GM21576 (cell line): ENCODE results near the gene RCL1.
A peak's percentile ranks its signal among the peaks of the same experiment; 100 is the strongest.
"Not testable (repeated sequence)": the region's sequence is repeated elsewhere in the genome, so short reads cannot be mapped to it uniquely, and the experiment has no call there.

Experiments
- ATAC-seq: cut with Tn5 transposase; IDR thresholded peaks from one replicate; pipeline ENCODE4 v1.9.1; 2021; ENCODE audit warnings: mild to moderate bottlenecking, moderate library complexity; ENCODE audit not compliant: unreplicated experiment

The RCL1 gene

DNA sequence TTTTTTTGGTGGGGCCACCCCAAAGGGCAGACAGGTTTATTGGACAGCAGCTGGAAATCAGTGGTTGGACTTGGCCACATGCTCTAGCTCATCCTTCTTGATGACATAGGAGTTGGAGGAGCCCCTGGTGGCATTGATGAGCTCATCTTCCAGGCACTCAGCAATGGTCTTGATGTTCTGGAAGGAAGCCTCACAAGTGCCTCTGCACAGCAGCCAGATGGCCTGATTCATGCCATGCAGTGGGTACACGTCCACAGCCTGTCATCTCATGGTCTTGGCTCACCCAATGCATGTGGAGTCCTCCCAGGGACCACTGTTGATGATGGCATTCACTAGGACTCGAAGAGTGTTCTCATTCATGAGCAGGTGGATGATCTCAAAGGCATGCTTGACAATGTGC, 11.3 kb upstream of the RCL1 start:
- no peak for ATAC-seq

DNA sequence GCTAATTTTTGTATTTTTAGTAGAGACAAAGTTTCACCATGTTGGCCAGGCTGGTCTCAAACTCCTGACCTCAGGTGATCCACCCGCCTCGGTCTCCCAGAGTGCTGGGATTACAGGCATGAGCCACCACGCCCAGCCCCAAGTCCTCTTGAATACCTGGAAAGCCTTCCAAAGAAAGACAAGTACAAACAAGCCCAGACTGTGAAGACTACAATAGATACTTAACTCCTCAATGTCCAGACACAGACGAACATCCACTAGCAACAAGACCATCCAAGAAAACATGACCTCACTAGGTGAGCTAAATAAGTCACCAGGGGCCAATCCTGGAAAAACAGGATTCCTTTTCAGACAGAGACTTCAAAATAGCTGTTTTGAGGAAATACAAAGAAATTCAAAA, 9.6 kb upstream of the RCL1 start:
- ATAC-seq = not testable (repeated sequence)

DNA sequence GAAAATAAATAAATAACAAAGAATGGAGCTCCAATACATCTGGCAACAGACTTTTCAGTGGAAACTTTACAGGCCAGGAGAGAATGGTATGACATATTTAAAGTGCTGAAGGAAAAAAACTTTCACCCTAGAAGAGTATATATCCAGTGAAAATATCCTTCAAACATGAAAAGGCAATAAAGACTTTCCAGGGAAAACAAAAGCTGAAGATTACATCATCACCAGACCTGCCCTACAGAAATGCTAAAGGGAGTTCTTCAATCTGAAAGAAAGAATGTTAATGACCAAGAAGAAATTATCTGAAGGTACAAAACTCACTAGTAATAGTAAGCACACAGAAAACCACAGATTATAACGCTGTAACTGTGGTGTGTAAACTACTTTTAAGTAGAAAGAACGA, 8.3 kb upstream of the RCL1 start:
- no peak for ATAC-seq

DNA sequence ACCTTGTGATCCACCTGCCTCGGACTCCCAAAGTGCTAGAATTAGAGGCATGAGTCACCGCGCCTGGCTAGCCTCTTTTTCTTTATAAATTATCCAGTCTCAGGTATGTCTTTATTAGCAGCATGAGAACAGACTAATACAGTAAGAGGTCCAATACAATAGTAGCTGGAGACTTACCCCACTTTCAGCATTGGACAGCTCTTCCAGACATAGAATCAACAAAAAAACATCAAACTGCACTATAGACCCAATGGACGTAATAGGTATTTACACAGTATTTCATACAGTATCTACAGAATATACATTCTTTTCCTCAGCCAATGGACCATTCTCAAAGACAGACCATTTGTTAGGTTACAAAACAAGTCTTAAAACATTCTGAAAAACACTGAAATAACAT, 6.1 kb upstream of the RCL1 start:
- no peak for ATAC-seq

DNA sequence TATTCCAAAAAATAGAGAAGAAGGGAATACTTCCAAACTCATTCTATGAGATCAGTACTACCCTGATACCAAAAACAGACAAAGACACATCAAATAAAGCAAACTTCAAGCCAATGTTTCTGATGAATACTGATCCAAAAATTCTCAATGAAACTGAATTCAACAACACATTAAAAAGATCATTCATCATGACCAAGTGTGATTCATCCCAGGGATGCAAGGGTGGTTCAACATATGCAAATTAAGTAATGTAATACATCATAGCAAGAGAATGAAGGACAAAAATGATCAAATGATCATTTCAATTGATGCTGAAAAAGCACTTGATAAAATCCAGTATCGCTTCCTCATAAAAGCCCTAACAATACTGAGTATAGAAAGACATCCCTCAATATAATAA, 4.9 kb upstream of the RCL1 start:
- no peak for ATAC-seq

DNA sequence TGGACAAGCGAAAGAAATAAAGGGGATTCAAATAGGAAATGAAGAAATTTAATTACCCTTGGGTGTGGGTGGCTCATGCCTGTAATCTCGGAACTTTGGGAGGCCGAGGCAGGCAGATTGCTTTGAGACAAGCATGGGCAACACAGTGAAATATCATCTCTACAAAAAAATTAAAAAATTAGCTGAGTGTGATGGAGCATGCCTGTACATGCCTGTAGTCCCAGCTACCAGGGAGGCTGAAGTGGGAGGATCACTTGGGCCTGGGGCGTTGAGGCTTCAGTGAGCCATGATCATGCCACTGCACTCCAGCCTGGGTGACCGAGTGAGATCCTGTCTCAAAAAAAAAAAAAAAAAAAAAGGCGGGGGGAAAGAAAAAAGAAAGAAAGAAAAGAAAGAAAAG, 4.0 kb upstream of the RCL1 start:
- no peak for ATAC-seq

DNA sequence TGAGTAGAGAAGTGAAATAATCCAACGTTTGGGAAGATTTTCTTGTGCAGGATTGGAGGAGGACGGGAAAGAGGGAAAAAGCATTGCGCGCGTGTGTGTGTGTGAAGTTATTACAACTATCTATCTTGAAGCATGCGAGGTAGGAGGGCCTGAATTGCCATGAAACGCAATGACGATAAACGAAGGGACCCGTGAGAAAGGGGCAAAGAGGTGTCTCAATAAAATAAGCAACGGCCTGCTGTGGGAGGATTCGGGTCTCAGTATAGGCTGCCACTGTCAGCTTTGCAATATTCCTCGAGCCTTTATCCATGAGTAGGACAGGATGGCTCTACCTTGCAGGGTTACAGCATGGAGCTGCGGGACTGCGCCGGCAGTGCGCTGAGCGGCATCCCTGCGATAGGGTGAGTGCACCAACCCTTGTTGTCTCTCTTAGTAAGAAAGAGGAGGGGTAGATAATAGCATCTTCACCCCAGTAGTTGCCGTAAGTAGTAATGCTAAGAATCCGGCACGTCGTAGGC, 631 bp upstream of the RCL1 start:
- peak; percentile 37 for ATAC-seq

DNA sequence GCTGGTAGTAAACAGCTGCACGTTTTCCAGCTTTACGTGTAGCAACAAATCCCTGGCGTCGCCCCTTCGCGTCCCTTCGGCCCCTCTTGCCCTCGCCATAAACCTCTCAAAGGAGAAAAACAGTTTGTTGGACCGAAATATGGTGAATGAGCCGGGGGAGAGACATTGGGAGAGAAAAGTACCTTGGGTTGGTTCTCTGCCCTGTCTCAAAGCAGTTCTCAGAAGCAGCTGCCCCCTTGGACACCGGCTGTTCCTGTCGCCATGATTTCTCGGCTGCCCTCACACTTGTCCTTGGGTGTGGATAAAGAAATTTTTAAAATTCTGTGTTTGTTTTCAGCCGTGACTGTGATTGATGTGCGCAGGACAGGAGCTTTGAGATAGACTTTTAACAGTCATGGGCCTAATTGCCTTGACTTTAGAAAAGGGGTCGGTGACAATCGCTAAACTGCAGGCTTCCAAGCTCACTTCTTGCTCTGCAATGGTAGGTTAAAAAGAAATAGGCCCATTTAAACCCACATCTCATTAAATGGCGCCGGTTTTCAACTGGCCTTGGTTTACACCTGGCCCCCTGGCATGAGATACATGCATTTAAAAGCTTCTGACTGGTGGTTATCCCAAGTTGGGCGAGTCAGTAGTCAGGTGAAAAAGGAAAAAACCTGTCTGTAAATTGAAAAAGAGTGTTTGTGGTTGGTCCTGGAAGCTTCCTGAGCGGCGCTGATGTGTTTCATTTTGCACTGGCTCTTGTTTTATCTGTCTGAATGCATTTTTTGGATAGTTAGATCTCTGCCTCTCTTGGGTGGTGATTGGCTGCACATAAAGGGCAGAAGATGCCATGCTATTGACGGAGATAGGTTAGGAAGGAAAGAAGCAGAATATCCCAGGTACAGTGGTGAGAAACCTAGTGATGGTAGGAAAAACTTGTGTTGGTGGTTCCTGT, 983 bp downstream of the RCL1 start:
- ATAC-seq = no peak

DNA sequence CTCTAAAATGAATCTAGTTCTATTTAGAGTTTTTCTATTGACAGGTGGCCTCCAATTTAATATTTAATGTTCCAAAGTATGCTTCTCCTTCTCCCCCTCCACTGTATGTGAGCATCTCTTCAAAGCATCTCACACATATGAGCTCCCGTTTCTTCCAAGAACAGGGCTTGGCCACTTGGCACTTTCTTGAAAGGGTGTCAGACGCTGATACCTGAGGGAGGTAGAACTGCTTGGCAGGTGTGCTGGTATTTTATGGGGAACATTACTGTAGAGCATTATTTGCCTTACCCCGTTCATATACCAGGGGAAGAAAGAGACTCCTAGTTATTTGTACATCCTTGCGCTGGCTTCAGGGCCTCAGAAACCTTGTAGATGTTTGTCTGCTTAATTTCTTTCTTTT, 1.9 kb downstream of the RCL1 start:
- no peak for ATAC-seq

DNA sequence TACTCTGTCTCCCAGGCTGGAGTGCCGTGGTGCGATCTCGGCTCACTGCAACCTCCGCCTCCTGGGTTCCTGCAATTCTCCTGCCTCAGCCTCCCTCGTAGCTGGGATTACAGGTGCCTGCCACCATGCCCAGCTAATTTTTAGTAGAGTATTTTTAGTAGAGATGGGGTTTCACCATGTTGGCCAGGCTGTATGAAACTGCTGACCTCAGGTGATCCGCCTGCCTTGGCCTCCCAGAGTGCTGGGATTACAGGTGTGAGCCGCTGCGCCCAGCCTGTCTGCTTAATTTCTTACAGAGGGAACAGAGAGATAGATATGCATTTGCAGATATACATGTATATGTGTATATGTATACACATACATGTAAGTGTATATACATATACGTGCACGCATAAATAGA, 2.4 kb downstream of the RCL1 start:
- ATAC-seq = not testable (repeated sequence)

DNA sequence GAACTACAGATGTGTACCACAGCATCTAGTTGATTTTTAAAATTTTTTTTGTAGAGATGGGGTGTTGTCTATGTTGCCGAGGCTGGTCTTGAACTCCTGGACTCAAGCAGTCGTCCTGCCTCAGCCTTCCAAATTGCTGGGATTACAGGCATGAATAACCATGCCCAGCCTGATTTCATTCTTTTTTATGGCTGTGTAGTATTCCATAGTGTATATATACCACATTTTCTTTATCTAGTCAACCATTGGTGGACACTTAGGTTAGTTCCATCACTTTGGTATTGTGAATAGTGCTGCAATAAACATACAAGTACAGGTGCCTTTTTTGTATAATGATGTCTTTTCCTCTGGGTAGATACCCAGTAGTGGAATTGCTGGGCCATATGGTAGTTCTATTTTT, 3.8 kb downstream of the RCL1 start:
- ATAC-seq = no peak

DNA sequence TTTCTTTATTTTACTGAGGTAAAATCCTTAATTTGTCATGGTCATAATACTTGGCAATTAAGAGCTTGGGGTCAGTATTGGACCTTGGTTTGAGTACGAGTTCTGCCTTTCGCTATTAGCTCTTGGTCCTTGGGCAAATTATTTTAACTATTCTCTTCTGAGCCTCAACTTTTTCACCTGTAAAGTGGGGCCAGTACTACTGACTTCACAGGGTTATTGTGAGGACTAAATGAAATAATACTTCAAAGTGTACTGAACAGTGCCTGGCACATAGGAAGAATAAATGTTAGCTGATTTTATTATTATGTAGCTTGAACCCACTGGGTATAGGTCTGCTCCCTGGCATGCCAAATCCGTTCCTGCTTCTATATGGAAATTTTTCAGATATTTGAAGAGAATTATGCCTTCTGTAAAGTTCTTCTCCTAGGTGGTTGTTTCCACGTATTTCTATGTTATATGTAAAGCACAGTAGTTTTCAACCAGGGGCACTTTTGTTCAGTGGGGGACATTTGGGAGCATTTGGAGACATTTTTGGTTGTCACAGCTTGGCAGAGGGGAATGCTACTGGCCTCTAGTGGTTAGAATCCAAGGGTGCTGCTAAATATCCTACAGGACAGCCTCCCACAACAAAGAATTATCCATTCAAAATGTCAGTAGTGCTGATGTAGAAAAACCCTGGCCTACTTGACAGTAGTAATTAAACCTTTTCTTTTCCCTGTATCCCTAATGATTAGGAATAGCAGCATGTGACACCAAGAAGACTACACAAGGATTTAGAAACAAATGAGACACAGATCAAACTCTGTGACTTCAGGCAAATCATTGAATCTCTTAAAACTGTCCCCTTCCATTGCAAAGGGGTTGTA, 4.5 kb downstream of the RCL1 start:
- no peak for ATAC-seq

DNA sequence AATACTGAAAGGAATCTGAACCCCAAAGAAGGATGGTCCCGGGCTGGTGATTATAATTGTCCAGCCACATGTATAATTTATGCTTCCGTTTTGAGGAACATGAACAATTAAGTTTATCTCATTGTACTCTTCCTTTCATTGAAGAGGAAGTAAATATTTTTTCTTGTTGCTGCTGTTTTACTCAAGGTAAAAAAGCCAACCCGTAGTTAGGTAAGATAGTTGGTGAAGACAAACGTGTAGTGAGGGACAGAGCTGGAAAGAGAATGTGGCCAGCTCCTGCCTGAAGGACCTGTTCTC, 5.1 kb downstream of the RCL1 start:
- ATAC-seq = no peak

DNA sequence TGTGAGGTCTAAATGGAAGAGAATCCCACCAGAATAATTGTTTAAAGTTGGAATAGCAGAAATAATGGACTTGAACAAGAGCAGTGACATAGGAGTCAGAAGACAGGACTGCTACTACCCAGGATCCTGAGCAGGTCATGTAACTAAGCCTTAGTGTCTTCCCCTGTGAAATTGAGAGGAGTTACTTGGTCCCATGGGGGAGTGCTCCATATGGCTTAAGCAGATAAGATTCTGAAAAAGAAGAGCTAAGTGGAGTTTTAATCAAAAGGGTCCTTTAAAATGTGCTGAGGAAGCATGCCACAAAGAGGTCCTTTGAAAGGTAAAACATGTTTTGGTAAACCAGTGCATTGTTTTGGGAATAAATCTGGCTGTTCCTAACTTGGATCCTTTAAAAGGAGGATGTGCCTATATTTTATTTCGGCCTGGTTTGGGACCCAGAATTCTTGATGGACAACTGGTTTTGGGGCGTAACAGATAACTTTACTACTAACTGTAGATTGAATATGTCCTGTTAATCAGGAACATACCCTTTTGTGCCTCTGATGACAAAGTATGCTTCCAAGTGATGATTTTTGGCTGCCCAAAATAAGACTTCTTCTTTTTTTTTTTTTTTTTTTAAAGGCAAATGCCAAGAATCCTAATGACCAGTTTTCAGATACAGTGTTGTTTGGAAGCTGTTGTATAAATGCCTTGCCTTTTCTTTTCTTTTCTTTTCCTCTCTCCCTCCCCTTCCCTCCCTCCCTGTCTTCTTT, 5.7 kb downstream of the RCL1 start:
- ATAC-seq = no peak

DNA sequence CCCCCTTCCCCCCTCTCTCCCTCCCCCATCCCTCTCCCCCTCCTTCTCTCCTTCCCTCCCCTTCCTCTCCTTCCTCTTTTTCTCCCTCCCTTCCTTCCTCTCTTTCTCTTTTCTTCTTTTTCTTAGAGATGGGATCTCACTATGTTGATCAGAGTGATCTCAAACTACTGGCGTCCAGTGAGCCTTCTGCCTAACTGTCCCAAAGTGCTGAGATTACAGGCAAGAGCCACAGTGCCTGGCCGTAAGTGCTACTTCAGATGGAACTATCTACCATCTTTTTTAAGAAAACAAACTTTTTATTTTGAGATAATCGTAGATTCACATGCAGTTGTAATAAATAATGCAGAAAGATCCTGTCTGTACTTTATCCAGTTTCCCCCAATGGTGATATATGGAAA, 6.3 kb downstream of the RCL1 start:
- no peak for ATAC-seq

DNA sequence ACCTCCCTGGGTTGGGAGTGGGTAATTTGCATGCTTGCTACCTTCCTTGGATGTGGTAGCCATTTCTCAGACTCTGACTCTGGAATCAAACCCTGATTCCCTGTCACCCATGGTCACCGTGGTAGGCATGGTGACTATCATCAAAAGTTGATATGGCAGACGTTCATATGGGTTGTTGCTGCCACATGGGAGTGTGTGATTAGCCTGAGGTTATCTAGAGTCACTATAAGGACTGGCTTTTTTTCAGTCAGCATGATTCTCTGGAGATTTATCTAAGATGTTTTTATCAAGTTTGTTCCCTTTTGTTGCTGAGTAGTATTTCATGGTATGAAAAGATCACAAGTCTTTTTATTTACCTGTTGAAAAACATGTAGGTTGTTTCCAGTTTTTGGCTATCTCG, 7.0 kb downstream of the RCL1 start:
- ATAC-seq = no peak

DNA sequence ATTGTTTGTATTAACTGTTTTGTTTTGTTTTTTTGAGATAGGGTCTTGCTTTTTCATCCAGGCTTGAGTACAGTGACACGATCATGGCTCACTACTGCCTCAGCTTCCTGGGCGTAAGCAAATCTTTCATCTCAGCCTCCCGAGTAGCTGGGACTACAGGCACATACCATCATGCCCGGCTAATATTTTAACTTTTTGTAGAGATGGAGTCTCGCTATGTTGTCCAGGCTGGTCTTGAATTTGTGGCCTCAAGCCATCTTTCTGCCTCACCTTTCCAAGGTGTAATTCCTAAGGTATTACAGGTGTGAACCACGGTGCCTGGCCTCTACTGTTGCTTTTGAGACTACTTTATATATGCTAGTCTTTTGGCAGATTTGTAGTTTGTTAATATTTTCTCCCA, 8.4 kb downstream of the RCL1 start:
- ATAC-seq = no peak

DNA sequence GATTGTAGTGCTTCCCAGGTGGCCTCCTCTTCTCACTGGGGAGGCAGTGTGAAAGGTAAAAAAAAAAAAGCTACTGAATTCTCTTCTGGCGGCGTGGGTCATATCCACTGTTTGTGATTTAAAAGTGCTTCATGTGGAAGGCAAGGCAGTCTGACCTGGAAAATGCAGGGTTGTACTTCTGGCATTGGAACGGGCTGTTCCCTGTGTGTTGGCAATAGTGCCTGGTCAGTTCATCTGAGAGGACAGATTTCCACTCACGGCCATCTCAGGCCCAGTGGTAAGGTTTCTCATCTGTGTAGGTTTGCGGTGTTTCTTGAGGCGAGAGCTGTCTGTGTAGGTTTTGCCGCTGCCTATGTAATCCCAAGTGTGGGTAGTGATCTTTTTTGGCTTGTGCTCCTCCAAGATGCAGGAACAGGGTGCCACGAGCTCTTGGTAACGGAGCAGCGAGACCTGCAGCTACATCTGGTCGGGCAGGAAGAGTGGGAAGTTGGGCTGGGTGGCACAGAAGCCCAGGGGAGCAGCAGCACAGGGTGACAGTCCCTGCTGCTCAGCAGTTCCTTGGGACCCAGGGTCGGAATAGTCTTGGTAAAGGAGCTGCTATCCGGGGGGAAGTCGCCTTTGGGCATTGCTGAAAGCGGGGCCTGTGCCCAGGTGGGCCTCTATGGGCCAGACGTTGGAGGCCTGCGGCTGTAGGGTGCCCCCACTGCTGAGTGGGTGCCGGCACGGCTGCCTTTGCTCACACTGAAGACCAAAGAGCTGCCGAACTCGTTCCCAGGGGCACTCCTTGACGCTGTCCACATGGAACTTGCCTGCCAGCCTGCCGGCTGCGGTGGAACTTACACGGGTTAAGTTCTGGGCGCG, 11.2 kb downstream of the RCL1 start:
- no peak for ATAC-seq

DNA sequence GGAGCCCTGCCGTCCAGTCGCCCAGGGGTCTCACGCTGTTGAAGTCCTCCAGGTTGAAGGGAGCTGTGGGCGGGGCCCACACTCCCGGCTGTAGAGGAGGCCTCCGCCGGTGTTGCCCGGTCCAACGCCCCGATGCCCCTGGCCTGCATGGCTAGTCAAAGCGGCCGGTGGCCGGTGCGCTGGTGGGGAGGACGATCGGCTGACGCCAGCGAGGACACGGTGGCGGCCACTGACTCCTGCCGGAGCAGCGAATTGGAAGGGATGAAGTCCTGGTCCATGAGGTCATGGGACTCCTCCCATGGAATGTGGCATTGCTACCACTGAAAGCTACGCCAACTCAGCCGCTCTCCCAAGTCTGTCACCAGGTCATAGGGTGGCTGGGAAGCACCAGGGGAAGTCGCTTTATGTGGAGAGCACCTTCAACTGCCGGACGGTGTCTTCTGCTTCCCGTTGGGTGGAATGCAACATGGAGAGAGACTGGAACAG, 11.8 kb downstream of the RCL1 start:
- no peak for ATAC-seq
